LNCaP clone FGC (cell line): Measurements from ENCODE around the gene PUS7.
"Not testable (repeated sequence)": the region's sequence is repeated elsewhere in the genome, so short reads cannot be mapped to it uniquely, and the experiment has no call there.

Source experiments
- DNase-seq: peaks from one replicate; pipeline ENCODE4 v3.0.0-alpha.2; 2011; ENCODE audit warnings: low read depth
- H3K4me3 ChIP-seq: 2 replicates; pipeline ENCODE4 v1.5.1; 2011; ENCODE audit warnings: mild to moderate bottlenecking, low read depth, low read length, control low read depth
- TF ChIP-seq, protein P1 (sequence below): IDR thresholded peaks from 2 replicates; pipeline ENCODE4 v1.5.1; 2012; ENCODE audit warnings: mild to moderate bottlenecking; ENCODE audit not compliant: control insufficient read depth, insufficient read depth; ENCODE audit errors: extremely low read depth

The PUS7 gene

DNA sequence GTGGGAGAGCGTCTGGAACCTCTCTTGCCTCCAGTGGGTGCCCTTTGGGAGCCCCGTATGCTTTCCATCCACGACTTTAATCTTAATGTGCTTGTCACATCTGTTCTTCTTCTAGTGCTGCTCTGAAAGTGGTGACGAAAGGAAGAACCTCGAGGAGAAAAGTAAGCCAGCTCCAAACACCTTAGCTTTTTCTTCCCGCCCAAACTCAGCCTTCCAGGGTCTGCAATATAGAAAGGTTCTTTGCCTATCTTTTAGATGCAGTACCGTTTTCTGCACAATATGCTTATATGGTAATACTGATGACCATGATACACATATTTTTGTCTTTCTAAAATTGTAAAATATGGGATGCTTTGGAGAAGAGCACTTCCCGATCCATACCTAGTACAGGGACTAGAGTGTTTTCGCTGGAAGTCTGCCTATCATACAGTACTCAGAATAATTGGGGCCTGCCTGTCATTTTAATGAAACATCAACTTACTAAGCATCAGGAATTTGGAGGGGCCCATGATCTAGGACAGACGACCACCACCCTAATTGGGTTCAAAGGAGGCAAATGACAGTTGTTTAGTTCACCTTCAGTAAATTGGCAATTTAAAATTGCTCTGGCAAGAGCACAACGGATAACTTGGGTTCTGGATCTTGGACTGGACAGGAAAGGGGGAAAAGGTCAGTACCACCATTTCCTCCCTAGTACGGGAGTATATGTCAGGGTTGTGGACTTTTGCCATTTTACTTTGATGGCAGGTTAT, 10.8 kb upstream of the PUS7 start:
- H3K4me3 ChIP-seq: peak overlapping the region; percentile 79
- TF ChIP-seq, protein P1, sequence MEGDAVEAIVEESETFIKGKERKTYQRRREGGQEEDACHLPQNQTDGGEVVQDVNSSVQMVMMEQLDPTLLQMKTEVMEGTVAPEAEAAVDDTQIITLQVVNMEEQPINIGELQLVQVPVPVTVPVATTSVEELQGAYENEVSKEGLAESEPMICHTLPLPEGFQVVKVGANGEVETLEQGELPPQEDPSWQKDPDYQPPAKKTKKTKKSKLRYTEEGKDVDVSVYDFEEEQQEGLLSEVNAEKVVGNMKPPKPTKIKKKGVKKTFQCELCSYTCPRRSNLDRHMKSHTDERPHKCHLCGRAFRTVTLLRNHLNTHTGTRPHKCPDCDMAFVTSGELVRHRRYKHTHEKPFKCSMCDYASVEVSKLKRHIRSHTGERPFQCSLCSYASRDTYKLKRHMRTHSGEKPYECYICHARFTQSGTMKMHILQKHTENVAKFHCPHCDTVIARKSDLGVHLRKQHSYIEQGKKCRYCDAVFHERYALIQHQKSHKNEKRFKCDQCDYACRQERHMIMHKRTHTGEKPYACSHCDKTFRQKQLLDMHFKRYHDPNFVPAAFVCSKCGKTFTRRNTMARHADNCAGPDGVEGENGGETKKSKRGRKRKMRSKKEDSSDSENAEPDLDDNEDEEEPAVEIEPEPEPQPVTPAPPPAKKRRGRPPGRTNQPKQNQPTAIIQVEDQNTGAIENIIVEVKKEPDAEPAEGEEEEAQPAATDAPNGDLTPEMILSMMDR: no peak
- no peak for DNase-seq

- peak within 1 kb of the TSS; percentile 79 for H3K4me3 ChIP-seq
- peak; percentile 79 for DNase-seq
- TF ChIP-seq, protein P1: peak; percentile 92
Observed at GRCh38 chr7:105531792-105532671, 10.0 kb upstream of the PUS7 start, which contains the start of gene RINT1. TSS of gene RINT1 (plus strand) at chr7:105532201. CDS start at chr7:105532316, 115 bp downstream.

DNA sequence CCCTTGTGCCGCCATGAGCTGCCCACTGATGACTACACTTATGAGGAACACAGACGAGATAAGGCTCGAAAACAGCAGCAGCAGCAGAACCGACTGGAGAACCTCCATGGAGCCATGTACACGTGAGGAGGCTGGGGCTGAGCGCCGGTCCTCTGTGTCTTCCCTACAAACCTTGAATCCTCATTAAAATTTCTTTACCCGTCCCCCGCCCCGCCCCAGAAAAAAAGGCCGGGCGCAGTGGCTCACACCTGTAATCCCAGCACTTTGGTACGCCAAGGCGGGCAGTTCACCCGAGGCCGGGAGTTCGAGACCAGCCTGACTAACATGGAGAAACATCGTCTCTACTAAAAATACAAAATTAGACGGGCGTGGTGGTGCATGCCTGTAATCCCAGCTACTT, 8.5 kb upstream of the PUS7 start:
- TF ChIP-seq, protein P1: no peak
- H3K4me3 ChIP-seq: no peak overlapping the region
- no peak for DNase-seq

GRCh38 chr7:105530126-105530525, 8.1 kb upstream of the PUS7 start:
- no peak overlapping the region for H3K4me3 ChIP-seq
- DNase-seq: no peak
- TF ChIP-seq, protein P1: no peak

DNA sequence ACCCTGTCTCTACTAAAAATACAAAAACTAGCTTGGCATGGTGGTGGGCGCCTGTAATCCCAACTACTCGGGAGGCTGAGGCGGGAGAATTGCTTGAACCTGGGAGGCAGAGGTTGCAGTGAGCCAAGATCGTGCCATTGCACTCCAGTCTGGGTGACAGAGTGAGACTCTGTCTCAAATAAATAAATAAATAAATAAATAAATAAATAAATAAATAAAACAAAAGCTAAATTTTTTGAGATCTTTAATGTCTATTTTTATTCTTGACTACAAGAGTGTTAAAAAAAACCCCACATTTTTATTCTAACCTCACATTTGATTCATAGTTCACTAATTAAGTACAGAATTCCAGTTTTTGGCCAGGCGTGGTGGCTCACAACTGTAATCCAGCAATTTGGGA, 5.7 kb upstream of the PUS7 start:
- DNase-seq: not testable (repeated sequence)

GRCh38 chr7:105524840-105525239, 2.8 kb upstream of the PUS7 start:
- TF ChIP-seq, protein P1: no peak
- no peak for DNase-seq
- H3K4me3 ChIP-seq: no peak overlapping the region

More for the DNA sequence above, 5.7 kb upstream of the PUS7 start:
- H3K4me3 ChIP-seq: not testable (repeated sequence)

GRCh38 chr7:105524423-105524822, 2.4 kb upstream of the PUS7 start:
- DNase-seq, H3K4me3 ChIP-seq: not testable (repeated sequence)
